Activated CD4-positive, alpha-beta T cell treated with anti-CD3 and anti-CD28 coated beads, Interleukin-10, Interleukin-2, amounts not matched to agents 100 ng/mL and 50 ng/mL, durations not matched to agents 16 hours and 8 hours (primary cell): ENCODE data around the gene ARHGAP22.

Experiments used
- DNase-seq: peaks from one replicate; pipeline ENCODE4 v3.0.0-alpha.2; 2020

The ARHGAP22 gene

DNA sequence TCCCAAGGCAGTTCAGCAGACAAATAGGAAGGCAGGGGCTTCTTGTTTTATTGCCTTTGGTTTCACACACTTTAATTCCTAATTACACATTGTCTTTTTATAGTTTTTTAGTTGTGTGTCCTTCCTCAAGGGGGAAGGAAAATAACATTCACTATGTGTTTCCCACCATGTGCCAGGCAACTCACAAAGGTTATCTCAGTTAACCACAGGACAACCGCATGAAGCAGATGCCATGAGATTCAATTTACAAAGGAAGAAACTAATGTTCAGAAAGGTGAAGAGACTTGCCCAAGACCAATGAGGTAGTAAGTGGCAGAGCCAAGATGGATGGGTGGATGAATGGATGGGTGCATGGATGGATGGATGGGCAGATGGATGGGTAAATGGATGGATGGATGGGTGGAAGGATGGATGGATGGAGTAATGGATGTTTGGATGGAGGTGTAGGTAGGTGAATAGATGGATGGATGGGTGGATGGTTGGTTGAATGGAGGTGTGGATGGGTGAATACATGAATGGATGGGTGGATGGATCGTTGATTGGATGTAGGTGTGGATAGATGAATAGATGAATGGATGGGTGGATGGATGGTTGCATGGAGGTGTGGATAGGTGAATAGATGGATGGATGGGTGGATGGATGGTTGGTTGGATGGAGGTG, 77.9 kb downstream of the ARHGAP22 start:
- no peak for DNase-seq

DNA sequence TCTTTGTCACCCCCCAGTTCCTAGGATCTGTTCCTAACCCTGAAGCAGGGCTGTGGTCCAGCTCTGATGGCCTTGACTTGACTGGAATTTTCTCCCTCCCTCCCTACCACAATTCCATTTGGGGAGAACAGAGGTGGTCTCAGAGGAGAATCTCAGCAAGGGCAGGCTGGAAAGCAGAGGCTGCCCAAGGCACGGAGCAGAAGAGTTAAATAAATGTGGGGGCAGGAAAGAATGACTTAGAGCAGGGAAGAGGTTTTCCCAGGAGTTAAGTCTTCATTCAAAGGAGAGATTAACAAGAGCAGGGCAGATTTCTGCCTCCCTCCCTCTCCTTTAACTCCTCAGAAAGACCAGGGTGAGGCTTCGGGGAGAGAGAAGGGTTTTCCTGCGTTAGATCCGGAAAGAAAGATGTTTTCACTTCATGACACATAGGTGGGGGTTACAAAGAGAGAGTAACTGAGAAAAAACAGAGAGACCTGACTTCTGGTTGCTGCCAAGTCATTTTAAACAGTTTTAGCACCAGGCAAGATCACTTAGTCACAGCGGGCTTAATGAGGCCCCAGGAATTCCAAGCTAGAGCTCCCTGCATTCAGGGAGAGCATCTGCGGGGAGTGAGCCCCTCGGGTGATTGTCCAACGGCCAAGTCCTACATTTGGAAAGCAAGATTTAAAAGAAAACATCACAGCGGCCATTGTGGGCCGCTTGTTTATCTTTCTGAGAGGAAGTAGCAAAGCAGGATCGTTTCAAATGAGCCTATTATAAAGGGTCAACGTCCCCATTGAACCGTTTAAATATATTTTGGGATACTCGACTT, 78.7 kb downstream of the ARHGAP22 start:
- no peak for DNase-seq

DNA sequence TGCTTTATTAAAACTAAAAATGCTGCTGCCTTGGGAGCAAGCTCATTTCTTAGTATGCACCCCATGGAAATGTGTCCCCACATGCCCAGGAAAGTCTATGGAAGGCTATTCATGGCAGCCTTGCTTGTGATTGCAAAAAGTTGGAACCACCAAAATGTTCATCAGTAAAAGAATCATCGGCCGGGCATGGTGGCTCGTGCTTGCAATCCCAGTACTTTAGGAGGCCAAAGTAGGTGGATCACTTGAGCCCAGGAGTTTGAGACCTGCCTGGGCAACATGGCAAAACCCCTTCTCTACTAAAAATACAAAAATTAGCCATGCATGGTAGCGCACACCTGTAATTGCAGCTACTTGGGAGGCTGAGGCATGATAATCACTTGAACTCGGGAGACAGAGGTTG, 79.8 kb downstream of the ARHGAP22 start:
- no peak for DNase-seq

DNA sequence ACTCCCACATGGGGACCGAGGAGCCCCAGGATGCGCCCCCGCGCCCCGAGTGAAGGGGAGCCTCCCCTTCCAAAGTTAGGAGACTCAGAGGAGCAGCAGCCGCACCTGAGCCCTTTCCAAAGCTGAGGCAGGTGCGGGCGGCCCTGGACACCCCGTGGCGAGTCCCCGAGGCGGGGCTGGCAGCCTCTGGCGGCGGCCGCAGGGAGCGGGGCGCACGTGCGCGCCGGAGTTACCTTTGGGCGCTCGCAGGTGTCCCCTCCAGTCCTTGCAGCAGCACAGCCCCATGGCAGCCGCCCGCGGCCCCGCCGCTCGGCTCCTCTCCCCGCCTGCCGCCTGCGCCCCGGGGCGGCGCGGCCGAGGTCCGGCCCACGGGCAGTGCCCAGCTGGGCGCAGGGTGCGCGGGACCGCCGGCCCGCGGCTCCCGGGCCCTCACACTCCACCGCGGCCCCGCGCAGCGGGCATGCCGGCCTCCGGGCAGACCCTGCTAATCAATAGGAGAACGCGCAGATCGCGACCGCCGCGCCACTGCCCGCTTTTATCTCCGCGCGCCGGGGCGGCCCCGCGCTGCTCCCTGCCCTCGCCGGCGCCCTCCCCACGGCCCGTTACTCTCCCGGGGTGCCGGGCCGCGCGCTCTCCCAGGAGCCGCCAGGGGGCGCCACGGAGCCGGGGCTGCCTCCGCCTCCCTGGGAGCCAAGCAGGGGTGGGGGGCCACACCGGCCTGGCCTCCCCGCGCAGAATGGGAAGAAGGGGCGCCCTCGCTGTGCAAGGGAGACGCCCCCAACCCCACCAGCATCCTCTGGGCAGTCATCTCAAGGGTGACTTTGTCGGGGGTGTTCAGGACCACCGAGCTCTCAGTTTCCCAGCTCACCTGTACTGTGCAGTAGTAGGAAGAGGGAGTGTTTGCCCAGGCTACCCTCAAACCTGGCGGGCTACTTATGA, 80.8 kb downstream of the ARHGAP22 start:
- DNase-seq = no peak

DNA sequence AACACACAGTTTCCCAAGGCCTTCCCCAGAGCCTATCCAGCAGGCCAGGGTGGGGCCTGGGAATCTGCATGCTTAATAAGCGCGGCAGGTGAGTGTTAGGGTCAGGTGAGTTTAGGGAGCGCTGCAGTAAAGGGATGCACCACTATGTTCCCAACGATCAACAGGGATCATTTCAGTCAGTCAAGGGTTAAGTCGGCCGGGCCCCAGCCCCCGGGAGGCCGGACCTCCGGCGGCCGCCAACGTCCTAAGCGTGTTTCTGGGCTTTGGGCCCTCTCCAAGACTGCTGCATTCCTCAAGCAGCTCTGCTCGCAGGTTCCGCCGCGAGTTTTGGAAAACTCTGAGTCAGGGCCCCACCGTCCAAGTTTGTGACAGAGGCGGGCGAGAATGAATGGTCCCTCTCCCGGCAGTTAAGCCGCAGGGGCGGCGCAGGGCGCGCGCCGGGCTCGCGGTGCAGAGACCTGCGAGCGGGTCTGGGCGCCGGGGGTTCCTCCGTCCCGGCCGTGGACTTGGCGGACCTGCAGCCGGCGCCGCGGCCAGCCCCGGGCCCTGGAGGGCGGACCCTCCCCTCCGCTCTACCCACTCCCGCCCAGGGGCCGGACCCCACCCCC, 81.6 kb downstream of the ARHGAP22 start:
- no peak for DNase-seq

DNA sequence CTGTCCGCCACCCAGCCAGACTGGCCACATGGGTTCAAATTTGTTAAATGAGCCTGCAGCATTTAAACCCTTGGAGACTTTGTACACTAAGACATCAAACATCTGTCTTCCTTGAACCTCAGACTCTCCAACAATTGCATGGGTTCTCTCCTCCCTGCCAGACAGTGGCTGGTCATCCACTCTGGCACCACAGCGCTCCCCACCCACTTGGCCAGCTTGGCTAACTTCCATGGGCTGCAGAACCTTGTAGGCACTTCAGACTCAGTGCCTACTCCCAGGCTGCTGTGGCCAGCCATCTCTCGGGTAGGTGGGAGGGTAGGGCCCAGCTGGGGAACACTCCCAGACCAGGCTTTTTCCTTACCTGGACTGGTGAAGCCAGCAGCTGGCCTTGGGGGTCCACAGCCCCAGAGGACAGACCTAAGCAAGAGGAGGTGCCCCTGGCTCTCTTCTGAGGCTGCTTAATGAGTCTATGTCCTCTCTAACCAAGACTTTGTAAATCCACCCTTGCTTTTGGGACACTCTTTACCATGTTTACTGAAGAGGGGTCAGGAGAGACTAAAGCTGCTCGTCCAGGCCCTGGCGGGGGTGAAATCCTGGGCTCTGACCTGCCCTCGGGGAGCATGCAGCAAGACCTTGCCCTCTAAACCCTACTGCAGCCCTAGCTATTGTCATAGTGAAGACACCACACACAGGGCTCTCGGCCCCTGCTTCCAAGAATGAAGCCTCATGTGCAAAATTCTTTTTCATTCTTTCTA, 82.7 kb downstream of the ARHGAP22 start:
- DNase-seq = no peak

DNA sequence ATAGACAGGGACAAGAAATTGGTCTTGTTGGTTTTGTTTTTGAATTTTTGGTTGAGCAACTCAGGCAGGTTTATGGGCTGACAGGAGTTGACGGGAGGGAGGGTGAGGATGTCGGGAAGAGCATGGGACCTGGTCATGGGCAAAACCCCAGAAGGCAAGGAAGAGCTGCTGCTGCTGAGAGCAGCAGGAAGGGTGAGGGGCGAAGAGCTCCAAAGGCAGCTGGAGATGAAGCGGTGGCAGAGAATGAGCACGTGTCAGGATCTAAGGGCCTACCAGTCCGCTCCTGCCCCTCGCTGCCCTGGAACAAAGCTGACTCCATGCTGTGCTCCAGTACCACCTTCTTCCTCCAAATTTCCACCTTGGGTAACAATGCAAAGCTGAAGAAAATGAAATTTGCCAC, 84.3 kb downstream of the ARHGAP22 start:
- no peak for DNase-seq

DNA sequence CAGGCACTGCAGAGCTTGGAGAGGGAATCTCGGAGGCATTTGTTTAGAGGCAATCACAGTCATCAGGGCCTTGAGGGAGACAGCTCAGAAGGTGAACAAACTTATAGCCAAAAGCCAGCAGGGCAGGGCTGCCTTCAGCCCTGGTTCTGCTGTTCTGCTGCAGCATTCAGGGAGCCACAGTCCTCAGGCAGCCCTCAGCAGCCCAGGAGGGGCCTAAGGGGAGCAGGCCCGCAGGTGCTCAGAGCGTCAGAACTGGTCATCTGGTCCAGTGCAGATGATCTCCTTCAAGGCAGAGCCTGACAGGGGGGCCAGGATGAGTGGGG, 84.7 kb downstream of the ARHGAP22 start:
- DNase-seq = no peak

DNA sequence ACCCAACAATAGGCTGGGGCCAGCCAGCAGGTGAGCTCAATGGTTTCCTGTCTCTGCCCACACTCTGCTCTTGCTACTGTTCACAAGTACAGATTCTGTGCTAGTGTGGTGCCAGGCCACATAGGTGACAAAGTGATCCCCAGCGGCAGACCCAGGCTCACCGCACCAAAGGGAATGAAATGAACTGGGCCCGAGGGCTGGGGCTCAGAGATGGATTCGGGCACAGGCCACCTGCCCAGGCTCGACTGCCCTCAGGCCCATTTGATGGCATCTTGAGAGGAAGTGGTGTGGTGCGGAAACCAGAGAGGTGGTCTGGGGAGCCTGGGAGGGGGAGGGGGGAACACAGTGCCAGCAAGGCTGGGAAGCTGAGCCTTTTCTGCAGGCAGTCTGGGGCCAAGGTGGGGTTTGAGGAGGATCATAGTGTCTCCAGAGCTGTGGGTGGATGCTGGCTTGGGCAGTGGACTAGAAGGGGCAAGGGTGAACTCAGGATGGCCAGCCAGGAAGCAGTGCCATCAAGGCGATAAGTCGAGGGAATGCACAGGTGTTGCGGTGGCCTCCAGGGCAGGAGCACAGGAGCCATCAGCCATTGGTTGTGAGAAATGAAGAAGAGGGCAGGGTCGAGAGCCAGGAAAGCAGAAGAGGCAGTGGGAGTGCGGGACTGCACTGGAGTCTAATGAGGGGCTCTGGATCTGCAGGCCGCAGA, 85.2 kb downstream of the ARHGAP22 start:
- DNase-seq = peak; percentile 4

DNA sequence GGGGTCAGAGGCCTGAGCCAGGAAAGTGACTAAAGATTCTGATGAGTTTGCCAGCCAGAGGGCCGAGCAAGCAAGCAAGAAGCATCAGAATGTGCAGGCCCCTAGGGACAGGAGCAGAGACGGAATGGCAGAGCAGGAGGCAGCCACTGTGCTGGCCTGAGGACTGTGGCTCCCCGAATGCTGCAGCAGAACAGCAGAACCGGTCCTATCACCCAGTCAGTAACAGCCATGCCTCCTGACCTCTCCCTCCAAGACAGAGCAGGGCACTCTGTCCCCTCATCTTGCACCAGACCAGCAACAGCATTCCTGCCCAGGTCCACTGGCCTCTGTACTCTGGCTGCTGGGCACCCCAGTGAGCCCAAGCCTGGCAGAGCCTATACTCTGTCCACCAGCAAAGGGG, 85.9 kb downstream of the ARHGAP22 start:
- DNase-seq = no peak

DNA sequence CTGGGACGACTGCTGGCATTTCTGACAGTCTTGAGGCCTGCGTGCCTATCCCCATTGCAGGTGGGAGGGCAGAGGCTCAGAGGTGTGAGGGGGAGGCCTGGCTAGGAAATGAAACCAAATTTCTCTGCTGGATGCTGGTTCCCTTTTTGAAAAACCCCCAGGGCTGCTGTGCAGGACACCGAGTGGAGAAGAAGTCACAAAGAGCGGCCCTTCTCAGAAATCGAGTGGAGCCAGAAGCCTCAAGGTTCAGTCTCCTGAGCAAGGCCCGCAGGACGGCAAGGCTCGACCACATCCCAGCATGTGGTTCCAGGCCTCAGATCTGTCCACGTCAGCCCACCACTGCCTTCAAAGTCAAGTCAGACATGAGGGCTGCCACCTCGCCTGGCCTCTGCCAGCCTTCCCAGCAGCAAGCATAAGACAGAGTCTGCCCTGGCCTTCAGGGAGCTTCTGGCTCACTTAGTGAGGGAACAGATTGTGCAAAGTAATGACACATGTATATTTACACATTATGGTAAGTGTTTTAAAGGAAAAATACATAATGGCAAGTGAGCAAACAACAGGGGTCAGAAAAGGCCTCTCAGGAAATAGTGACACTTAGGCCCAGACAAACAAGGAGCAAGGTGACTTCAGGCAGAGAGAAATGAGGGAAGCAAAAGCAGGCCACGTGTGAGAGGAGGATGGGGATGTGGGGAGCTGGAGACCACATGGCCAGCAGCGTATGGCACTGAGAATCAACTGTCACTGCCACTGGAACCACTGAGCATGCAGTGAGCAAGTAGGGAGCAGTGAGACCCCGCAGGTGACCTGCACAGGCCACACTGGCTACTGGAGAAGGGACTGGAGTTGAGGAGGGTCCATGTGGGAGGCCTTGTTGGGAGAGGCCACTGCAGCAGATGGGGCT, 86.7 kb downstream of the ARHGAP22 start:
- no peak for DNase-seq

DNA sequence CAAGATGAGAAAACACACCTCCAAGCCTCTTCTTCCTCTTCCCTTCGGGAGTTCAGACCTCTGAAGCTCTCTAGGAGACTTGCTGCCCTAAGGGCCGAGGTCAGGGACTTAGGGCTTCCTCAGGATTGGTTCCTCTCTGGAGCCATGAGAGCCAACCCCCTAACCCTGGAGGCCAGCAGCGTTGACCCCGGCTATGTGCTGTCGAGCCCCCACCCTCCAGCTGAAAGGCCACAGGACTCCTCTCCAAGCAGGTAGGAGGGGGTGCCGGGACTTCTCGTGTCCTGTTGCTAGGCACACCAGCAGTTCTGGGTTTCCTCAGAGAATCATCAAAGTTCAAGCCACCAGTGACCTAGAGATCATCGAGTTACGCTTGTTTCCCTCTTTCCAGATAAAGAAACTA, 87.4 kb downstream of the ARHGAP22 start:
- no peak for DNase-seq

DNA sequence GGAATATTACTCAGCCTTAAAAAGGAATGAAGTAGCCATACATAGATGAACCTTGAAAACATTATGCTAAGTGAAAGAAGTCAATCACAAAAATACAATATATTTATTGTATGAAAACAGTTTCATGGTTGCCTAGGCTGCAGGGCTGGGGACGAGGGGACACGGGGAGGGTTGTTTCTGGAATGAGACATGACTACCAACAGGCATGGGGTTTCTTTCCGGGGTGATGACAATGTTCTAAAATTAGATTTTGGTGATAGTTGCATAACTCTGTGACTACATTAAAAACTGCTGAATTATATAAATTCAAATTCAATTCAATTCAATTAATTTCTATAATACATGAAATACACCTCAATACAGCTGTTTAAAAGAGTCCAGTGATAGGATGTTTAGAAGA, 88.0 kb downstream of the ARHGAP22 start:
- DNase-seq = no peak

DNA sequence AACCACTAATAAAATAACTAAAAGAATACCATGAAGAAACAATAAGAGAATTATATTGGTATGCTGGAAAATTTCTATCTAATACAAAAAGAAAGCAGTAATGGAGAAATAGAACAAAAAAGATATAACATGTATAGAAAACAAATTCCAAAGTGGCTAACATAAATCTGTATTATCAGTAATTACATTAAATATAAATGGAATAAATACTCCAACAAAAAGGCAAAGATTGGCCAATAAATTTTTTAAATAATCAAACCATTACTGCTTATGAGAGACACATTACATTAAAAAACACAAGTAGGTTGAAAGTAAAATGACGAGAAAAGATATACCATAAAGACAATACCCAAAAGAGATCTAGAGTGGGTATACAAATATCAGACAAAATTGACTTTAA, 90.0 kb downstream of the ARHGAP22 start:
- no peak for DNase-seq

DNA sequence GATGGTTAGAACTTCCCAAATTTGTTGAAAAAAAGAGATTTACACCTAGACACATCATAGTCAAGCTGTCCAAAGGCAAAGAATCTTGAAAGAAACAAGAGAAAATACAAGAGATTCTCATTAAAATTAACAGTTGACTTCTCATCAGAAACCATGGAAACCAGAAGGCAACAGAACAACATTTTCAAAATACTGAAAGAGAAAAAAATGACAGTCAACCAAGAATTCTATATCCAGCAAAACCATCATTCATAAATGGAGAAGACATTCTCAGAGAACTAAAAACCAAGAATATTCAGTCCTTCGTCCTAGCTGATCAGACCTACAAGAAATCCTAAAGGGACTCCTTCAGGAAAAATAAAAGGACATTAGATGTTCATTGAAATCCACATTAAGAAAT, 90.6 kb downstream of the ARHGAP22 start:
- DNase-seq = no peak

DNA sequence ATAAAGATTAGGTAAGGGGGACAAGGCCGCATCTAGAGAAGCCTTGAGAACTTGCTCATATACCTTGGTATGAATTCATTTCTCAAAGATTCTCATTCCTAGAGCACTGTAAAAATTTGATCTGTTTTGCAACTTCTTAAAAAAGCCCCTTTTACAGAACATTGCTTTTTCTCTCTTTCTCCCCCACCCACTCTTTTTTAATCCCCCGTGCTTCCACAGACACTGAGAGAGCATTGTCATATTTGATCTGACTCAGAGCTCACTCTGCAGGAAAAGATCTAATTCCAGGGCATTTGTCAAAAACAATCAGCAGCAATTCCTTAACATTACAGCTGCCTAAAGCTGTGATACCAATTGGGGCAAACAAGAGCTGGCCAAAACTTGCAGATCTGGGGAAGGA, 92.0 kb downstream of the ARHGAP22 start:
- DNase-seq = no peak

DNA sequence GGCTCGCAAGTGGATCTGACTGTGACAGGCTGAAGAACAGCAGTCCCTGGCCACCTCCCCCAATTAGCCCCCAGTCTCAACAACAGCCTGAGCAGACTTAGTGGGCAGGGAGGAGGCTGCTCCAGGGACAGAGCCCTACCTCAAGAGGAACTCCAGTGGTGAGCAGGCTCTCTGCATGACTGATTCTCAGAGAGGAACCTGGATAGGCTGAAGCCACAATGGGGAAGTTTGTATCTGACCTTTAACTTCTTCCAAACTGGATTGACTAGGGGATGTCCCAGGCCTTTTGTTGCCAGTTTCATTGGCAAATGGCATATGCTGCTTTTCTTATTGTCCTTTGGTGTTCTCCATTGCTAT, 93.0 kb downstream of the ARHGAP22 start:
- DNase-seq = no peak

DNA sequence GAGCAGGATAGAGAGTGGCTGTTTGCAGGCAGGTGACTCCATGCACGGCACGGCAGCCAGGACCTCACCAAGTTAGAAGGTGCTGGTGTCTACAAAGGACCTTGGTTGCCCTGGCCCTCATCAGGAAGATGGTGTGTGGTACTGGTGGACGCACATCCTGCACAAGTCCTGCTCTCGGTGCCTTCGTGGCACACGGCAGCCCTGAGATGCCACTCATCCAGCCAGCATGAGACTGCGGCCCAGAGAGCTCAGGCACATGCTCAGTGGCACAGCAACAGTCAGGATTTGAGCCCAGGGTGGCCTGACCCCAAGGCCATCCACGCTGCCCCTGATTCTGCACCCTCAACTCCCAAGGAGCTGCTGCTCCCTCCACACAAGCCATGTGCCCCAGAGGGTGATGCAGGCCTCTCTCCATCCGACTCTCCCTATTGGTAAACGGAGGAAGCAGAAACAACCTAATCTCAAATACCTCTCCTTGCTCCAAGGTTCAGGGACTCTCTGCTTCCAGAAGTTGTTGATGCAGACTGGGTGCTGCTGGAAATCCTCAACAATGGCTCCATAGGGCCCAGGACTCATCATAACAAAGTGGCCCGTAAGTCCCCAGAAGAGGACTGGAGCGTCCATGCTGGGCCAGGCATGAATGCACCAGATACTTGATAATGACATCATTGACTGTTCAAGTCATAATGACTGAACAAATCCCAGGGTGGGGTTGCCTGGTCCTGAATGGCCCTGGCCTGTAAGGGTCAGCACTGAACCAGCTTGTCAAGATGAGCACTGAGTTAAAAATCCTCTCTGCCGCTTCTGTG, 93.6 kb downstream of the ARHGAP22 start:
- no peak for DNase-seq

DNA sequence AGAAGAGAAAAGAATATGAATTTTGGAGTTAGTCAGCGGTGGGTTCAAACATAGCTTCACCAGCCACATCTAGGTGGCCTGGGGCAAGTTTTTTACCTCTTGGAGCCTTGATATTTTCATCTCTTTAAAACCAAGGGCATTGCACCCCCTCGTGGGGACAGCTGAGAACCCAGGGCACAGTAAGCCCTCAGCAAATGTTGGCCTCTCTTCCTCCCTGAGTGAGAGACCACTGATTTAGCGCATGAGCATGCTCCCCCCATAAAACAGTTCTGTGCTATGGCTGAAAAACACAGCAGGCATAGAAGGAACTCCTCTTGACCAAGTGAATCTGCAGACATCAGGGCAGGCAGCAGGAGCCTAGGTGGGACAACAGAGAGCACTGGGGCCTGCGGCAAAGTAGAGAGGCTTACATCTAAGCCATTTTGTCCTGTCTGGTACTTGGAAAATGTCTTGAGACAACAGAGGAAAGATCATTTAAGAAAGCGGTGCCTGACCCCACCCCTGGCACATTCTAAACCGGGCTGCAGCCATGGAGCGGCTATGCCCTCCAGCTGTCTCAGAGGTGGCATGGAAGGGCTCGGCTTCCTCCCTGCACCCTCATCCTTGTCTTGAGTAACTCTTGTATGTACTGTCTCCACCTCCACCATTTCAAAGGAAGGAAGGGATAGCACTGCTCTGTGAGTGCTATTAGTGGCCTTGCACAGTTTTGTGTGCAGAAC, 94.7 kb downstream of the ARHGAP22 start:
- DNase-seq = peak; percentile 7
